Activated CD4-positive, alpha-beta T cell treated with anti-CD3 and anti-CD28 coated beads for 1 hour (primary cell): ENCODE measurements around the gene PPP6R1.

ENCODE experiments used
- DNase-seq: peaks from one replicate; pipeline ENCODE4 v3.0.0-alpha.2; 2020

Gene PPP6R1

GRCh38 chr19:55257461-55258420 lies 1.1 kb downstream of the PPP6R1 start:
- DNase-seq, result no peak

- DNase-seq, result no peak
Observed at GRCh38 chr19:55256562-55257460, 2.0 kb downstream of the PPP6R1 start.

DNA sequence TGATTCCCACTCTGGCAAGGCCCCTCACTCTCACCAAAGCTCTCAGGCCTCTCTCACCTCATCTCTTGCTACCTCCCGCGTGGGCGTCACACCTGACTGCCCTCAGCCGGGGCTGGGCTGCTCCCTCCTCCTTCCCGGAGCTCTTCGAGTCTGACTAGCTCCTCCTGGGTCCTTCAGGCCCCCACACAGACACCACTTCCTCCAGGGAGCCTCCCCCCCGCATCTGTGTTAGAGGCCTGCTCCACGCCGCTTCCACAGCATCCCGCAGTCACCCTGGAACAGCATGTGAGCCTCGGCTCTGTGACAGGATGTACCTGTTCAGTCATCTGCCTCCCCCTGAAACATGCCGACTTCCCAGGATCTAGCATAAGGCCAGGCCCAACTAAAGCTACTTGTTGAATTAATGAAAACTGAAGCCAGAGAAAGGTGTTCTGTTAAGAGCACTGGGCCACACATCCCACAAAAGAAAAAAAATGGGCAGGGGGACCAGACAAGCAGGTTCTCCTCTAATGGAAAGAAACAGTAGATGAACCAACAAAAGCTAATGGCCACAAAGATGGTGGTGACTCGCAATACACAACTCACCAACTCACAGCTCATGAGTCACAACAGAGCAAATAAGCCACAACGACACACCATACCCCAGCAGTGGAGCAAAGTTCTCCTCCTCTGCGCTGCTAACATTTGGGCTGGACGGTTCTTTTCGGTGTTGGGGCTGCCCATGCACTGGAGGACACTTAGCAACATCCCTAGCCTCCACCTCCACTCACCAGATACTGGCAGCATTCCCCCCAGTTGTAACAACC lies 3.0 kb downstream of the PPP6R1 start:
- peak; percentile 24 for DNase-seq

GRCh38 chr19:55254625-55254977 lies 4.2 kb downstream of the PPP6R1 start:
- no peak for DNase-seq

- peak; percentile 51 for DNase-seq
Observed at GRCh38 chr19:55253842-55254624, 4.8 kb downstream of the PPP6R1 start.

GRCh38 chr19:55252760-55253663 lies 5.8 kb downstream of the PPP6R1 start:
- DNase-seq, result no peak

GRCh38 chr19:55251341-55252081 lies 7.3 kb downstream of the PPP6R1 start:
- DNase-seq, result peak; percentile 16

GRCh38 chr19:55250262-55251036 lies 8.4 kb downstream of the PPP6R1 start:
- DNase-seq, result no peak

DNA sequence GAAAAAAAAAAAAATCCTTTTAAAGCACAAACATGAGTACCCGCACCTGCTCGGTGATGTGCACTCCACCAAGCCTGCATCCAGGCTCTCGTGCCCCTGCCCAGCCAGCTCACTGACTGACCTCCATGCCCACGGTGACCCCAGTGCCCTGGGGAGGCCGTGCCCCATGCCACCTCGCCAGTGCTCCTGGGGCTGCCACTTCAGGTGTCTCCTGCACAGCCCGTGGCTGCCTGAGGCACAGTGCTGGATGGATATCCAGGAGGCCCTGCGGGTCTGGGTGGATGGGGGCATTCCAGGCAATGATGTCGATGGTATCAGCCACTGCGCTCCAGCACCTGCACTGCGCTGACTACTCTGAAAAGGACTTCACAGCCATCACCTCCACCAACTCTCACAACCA lies 9.0 kb downstream of the PPP6R1 start:
- no peak for DNase-seq

DNA sequence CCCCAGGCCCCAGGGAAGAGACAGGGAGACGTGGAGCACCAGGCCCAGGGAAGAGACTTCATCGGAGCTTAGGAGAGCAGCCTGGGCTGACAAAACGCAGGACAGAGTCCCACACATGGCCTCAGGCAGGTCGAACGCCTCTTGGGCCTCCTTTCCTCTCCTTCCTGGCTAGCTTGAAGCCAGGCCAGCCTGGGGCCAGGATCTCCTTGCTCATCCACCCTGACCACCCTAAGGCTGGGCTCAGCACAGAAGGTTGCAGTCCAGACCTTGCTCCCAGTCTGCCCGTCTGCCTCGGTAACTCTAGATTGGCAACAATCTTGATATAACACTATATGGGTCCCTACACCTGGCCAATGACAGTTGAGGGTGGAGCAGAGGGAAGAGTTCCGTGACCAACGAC lies 10.1 kb downstream of the PPP6R1 start:
- DNase-seq, result no peak

- DNase-seq, result no peak
Observed at GRCh38 chr19:55248166-55248675, 10.6 kb downstream of the PPP6R1 start.

- no peak for DNase-seq
Observed at GRCh38 chr19:55247621-55248099, 11.2 kb downstream of the PPP6R1 start.

DNA sequence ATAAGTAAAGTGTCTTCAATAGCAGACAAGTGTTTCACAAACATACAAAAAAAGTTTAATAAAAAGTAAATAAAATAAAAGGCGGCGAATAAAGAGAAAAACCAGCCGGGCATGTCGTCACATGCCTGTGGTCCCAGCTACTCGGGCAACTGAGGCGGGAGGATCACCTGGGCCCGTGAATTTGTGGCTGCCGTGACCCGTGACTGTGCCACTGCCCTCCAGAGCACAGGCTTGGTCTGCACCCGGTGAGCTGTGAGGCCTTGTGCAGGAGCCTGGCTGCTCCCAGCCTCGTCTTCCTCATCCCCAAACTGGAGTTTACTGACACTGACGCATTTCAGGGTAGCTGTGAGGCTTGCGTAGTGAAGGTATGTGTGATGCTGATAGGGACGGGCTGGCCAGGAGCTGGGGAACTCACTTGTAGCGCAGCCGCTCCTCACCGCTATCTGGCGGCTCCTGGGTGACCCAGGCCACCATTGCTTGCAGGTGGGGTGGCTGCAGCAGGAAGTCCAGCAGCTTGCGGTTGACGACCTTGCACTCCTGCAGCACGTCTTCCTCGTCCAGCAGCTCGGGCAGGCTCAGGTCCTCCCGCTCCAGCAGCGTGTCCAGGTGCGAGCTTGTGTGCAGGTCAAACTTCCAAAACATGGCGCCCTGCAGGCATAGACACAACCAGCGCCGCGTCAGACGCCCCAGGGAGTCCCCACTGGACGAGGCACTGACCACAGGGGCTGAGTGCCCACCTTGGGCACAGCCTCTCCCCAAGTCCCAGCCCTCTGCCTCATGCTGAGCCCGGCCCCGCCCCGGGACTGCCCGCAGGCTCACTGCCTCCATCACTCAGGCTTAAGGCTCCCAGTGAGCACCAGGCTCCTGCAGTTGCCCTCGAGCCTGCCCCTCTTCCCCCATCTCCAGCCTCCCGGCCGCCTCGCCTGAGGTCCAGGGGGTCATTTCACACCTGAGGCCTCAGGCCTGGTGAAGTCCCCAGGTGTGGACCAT lies 12.1 kb downstream of the PPP6R1 start:
- no peak for DNase-seq

- no peak for DNase-seq
Observed at GRCh38 chr19:55245236-55245904, 13.4 kb downstream of the PPP6R1 start.

GRCh38 chr19:55244004-55244680 lies 14.7 kb downstream of the PPP6R1 start:
- no peak for DNase-seq

GRCh38 chr19:55242517-55242916 lies 16.3 kb downstream of the PPP6R1 start:
- DNase-seq, result no peak
